Muscle of leg (tissue), 11 donors: ENCODE results near the gene MAGI1. TPM values are rescaled to one million over a fixed set of nuclear protein-coding genes. Genes with fewer than 3 reads are reported as not detected.
"Not testable (repeated sequence)": the region's sequence is repeated elsewhere in the genome, so short reads cannot be mapped to it uniquely, and the experiment has no call there.

ENCODE experiments used
- DNase-seq: peaks from one replicate; pipeline ENCODE4 v3.0.0; 2013
- H3K27ac ChIP-seq: one replicate; pipeline ENCODE4 v1.5.1; 2013; ENCODE audit warnings: mild to moderate bottlenecking, low read length, control low read depth
- H3K27me3 ChIP-seq: one replicate; pipeline ENCODE4 v1.6.1; 2013; ENCODE audit warnings: low read length; ENCODE audit not compliant: control insufficient read depth, insufficient read depth
- H3K36me3 ChIP-seq: one replicate; pipeline ENCODE4 v1.6.1; 2013; ENCODE audit warnings: low read length; ENCODE audit not compliant: control insufficient read depth, insufficient read depth
- H3K4me1 ChIP-seq: one replicate; pipeline ENCODE4 v1.6.1; 2013; ENCODE audit warnings: low read length; ENCODE audit not compliant: control insufficient read depth, insufficient read depth
- H3K4me3 ChIP-seq: one replicate; pipeline ENCODE4 v1.5.1; 2013; ENCODE audit warnings: low read length, control low read depth
- H3K9me3 ChIP-seq: replicated peaks from 2 replicates; pipeline ENCODE4 v1.6.1; 2013; ENCODE audit warnings: low read depth, low read length; ENCODE audit not compliant: control insufficient read depth
- WGBS: methylation state at CpG from one replicate; pipeline ENCODE4 v1.1.5; 2013; ENCODE audit warnings: missing lambda C conversion rate; ENCODE audit not compliant: insufficient coverage; 5-methylcytosine and 5-hydroxymethylcytosine counted together
- polyA plus RNA-seq, 8 donors: library from polyadenylated mRNA; unstranded; fragments of 120-200 nt; gene quantifications; one replicate each; pipeline versions ENCODE4 v1.2.1 to v1.2.3, GENCODE V29; 2013; ENCODE audit warnings: inconsistent platforms in 1 of 8, low replicate concordance in 1 of 8; ENCODE audit not compliant: insufficient read length in 8 of 8, insufficient read depth in 1 of 8
- total RNA-seq: library from RNA; stranded (reverse); fragments of 120-200 nt; gene quantifications from one replicate; pipeline ENCODE4 v1.2.4, GENCODE V29; 2013

Gene MAGI1
- total and polyA plus RNA-seq, 9 donors: 10.0 to 16.8 (median 12.0) TPM

DNA sequence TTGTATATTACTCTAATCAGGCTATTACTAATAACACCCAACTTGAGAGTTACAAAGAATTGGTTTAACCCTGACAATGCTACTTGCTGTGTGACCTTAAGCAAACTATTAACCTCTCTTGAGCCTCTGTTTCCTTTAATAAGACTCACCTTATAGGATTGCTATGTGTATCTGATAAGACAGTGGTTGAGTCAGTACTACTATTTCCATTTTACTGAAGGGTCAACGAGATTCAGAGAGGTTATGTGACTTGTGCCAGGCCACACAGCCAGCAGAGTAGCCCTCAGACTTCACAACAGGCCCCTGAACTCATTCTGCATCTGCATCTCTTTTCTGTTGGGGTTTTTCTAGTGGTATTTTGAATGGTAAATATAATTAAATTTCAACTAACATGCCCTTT, 420.1 kb downstream of the MAGI1 start:
- Histone ChIP-seq H3K27me3 (no peaks in the 10 kb centered on the region), H3K36me3 (no peaks in the 10 kb centered on the region), H3K4me3 (no peak overlapping the region), H3K4me1 (peaks cover 4% of the 10 kb centered on the region), H3K9me3 (no peaks in the 10 kb centered on the region), H3K27ac (no peak overlapping the region)
- WGBS: no CpG with 5 or more reads among the region's 1 CpG
- DNase-seq: no peak

DNA sequence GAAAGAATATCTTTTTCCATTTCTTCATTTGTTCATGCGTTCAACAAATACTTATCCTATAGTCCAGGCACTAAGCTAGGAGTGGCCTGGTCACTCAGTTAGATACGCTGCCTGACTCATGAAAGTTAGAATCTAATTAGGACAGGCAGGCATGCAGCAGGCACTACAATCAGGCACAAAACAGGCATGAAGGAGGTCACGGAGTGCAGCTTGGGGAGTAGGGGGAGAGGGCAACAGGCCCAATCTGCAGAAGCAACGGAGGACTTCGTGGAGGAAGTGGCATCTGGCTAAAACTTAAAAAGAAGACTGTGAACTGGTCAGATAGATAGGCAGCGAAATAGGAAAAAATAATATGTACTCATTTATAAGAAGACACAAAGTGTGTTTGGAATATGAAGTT, 420.9 kb downstream of the MAGI1 start:
- no peak for DNase-seq
- Histone ChIP-seq H3K4me1 (peaks cover 4% of the 10 kb centered on the region), H3K27ac (no peak overlapping the region), H3K36me3 (no peaks in the 10 kb centered on the region), H3K9me3 (no peaks in the 10 kb centered on the region), H3K4me3 (no peak overlapping the region), H3K27me3 (no peaks in the 10 kb centered on the region)
- WGBS: 87% methylated on average over 2 of the region's 6 CpGs

DNA sequence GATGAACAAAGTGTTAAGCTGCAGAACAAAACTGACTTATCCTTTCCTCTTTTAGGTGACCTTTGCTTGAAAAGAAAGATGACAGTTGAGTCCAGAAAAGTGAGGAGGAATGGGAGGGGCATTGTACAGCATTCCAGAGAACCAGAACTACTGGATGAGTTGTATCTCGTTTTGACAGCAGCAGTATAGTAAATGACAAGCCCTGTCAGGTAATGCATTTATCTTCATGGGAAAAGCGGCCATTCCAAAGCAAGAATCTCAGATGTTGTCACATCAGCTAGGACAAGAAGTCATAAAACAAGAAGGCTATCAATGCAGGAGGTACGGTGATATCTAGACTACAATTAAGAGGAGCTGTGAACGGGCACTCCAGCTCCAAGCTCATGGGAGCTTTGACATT, 421.5 kb downstream of the MAGI1 start:
- H3K36me3 ChIP-seq: no peaks in the 10 kb centered on the region
- H3K27me3 ChIP-seq: no peaks in the 10 kb centered on the region
- no peak overlapping the region for H3K4me3 ChIP-seq
- no peak overlapping the region for H3K27ac ChIP-seq
- DNase-seq: no peak
- H3K4me1 ChIP-seq: peaks cover 4% of the 10 kb centered on the region
- no peaks in the 10 kb centered on the region for H3K9me3 ChIP-seq
- 75% methylated on average over 4 of the region's 4 CpGs for WGBS

DNA sequence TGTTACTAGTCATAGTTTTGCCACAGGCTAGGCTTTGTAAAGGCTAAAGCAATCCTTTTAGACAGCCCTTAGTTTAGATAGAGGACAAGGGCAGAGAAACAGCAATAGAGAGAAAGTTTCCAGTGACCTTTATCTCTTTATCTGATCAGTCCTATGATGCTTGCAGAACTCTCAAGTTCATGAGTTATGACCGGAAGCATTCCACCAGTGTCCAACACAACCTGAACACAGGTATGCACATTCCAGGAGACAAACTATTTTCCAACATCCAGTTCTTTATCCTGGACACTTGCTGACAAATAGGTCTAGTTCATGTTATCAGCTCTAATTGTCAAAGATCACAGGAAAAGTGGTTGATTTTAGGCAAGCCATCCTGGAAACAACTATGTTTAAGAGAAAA, 422.2 kb downstream of the MAGI1 start:
- Histone ChIP-seq H3K4me3 (no peak overlapping the region), H3K27ac (no peak overlapping the region), H3K36me3 (no peaks in the 10 kb centered on the region), H3K27me3 (no peaks in the 10 kb centered on the region), H3K9me3 (no peaks in the 10 kb centered on the region), H3K4me1 (peaks cover 4% of the 10 kb centered on the region)
- no peak for DNase-seq
- WGBS: 100% methylated on average over 1 of the region's 1 CpG

DNA sequence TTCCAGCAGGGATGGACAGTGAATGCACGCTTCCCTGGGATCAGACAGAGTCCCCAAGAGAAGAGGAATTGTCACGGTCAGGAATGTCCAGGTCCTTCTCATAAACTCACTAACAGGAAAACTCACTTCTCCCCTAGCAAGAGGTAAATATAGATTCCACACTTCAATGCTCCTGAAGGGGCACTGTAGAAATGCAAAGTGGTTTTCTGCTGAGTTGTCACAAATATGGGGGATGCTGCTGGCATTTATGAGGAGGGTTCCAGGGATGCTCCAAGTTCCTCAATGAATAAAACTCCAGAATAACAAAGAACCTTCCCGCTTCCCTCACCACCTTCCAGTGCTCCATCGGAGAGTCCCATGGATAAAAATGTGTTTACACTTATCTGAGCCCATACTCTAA, 423.4 kb downstream of the MAGI1 start:
- no peak for DNase-seq
- Histone ChIP-seq H3K9me3 (no peaks in the 10 kb centered on the region), H3K4me3 (no peak overlapping the region), H3K27me3 (no peaks in the 10 kb centered on the region), H3K36me3 (no peaks in the 10 kb centered on the region), H3K27ac (no peak overlapping the region), H3K4me1 (peaks cover 4% of the 10 kb centered on the region)
- WGBS: 100% methylated on average over 1 of the region's 4 CpGs

DNA sequence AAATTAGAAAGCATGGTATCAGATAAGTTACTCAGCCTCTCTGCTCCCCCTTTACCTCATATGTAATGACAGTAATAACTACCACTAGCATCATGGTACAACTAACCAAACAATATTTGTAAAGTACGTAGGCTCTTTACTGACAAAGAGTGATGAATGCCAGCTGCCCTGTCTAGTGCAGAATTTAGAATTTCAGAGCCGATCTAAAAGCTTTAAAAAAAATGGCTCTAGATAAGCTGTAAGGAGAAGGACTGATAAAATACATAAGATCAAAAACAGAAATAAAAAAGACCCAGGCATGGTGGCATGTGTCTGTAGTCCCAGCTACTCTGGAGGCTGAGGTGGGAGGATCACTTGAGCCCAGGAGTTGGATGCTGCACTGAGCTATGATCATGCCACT, 424.1 kb downstream of the MAGI1 start:
- Histone ChIP-seq H3K27me3 (no peaks in the 10 kb centered on the region), H3K9me3 (no peaks in the 10 kb centered on the region), H3K36me3 (no peaks in the 10 kb centered on the region), H3K4me1 (peaks cover 4% of the 10 kb centered on the region), H3K4me3 (no peak overlapping the region), H3K27ac (no peak overlapping the region)
- no peak for DNase-seq
- no CpG with 5 or more reads among the region's 2 CpGs for WGBS

DNA sequence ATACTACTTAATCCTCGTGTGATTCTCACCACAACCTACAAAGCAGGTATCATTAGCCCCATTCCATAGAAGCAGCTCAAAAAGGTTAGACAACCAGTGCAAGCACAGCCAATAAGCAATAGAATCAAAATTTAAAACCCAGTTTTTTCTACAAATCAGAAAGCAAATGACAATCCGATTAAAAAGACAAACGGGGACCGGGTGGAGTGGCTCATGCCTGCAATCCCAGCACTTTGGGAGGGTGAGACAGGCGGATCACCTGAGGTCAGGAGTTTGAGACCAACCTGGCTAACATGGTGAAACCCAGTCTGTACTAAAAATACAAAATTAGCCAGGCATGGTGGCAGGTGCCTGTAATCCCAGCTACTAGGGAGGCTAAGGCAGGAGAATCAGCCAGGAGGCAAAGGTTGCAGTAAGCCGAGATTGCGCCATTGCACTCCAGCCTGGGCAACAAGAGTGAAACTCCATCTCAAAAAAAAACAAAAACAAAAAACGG, 430.7 kb downstream of the MAGI1 start:
- H3K27ac ChIP-seq, H3K4me1 ChIP-seq, DNase-seq, H3K4me3 ChIP-seq, H3K27me3 ChIP-seq, H3K9me3 ChIP-seq, H3K36me3 ChIP-seq: not testable (repeated sequence)
- whole genome bisulfite sequencing: 91% methylated on average over 4 of the region's 8 CpGs

DNA sequence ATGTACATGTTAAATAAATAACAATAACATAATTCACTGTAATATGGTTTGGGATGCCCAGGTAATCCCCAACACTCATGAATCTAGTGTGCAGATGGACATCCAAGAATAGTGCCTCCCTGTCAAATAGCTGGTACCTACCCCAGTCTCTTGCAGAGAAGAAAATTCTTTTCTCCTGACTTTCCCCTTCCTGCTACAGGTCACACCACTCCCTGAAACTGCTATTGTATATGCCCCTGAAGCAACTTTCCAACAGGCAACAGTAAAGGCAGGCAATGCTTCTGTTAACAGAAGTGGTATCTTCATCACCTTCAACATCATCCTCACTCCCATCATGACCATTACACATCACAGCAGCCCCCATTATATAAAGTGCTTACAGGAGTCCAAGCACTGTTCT, 431.6 kb downstream of the MAGI1 start:
- no peak overlapping the region for H3K27ac ChIP-seq
- no peaks in the 10 kb centered on the region for H3K27me3 ChIP-seq
- no peaks in the 10 kb centered on the region for H3K4me1 ChIP-seq
- no peak for DNase-seq
- no peak overlapping the region for H3K4me3 ChIP-seq
- H3K36me3 ChIP-seq: no peaks in the 10 kb centered on the region
- no peaks in the 10 kb centered on the region for H3K9me3 ChIP-seq

DNA sequence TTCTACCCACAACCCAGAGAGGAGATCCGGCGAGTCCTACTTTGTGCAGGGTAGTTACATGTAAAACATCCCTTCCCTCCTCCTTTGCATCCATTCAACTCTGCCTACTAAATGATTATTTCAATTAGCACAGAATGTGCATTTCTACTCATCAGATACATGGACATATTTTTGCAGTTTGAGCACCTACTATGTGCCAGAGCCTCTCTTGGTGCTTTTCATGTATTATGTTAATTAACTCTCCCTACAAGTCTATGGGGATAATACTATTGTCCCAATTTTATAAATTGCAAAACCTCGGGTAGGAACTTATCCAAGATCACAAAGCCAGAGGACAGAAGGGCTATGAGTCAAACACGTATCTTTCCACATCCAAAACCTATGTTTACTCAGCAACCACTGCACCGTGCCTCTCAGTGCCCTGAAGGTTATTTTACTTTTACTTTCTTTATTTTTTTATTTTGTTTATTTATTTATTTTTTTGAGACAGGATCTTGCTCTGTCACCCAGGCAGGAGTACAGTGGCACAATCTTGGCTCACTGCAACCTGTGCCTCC, 432.8 kb downstream of the MAGI1 start:
- no peak for DNase-seq
- no peaks in the 10 kb centered on the region for H3K36me3 ChIP-seq
- H3K27me3 ChIP-seq: no peaks in the 10 kb centered on the region
- whole genome bisulfite sequencing: no CpG with 5 or more reads among the region's 5 CpGs
- H3K4me1 ChIP-seq: no peaks in the 10 kb centered on the region
- no peaks in the 10 kb centered on the region for H3K9me3 ChIP-seq
- no peak overlapping the region for H3K4me3 ChIP-seq
- H3K27ac ChIP-seq: no peak overlapping the region

DNA sequence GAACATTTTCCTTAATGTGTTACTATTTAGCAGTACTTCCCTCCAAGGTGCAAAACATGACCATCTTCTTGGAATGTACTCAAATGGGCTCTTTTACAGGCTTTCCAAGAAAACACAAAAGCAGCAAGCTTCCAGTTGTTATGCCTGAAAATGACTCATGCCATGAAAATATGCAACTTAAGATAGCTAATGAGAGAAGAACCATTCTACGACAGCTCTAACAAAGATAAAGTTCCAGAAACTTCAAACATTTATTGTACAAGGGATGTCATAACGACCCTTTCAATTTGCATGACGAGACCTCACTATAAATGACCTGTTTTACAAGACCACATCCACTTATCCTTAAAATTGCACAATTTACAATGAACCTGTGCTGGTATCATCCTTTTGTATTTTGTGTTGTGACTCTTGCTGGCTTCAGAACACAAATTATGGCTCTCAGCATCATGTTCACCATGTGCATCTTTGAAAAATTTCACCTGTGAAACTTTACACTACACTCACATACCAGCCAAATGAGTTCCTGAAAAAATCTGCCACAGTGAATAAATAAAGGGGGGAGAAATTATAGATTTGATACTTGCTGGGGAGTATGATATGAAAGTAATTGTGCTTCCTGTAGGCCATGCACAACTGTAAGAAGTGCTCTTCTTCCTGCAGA, 433.7 kb downstream of the MAGI1 start:
- H3K4me1 ChIP-seq: no peaks in the 10 kb centered on the region
- no peaks in the 10 kb centered on the region for H3K27me3 ChIP-seq
- no peak overlapping the region for H3K27ac ChIP-seq
- no peaks in the 10 kb centered on the region for H3K36me3 ChIP-seq
- no peaks in the 10 kb centered on the region for H3K9me3 ChIP-seq
- H3K4me3 ChIP-seq: no peak overlapping the region
- no CpG with 5 or more reads among the region's 3 CpGs for WGBS
- DNase-seq: peak; percentile 43

DNA sequence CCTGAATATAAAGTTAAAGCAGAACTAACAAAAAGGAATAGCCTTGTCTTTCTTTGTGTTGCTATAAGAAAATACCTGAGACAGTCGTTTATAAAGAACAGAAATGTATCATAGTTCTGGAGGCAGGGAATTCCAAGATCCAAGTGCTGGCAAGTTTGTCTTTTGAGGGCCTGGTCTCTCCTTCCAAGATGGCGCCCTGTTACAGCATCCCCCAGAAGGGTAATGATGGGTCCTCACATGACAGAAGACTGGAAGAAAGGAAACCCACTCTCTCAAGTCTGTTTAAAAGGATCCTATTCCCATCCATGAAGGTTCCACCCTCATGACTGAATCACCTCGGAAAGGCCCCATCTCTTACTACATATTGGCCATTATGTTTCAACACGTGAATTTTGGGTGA, 435.1 kb downstream of the MAGI1 start:
- Histone ChIP-seq H3K27ac (no peak overlapping the region), H3K9me3 (no peaks in the 10 kb centered on the region), H3K4me3 (no peak overlapping the region), H3K36me3 (no peaks in the 10 kb centered on the region), H3K27me3 (no peaks in the 10 kb centered on the region), H3K4me1 (no peaks in the 10 kb centered on the region)
- 90% methylated on average over 2 of the region's 4 CpGs for WGBS
- DNase-seq: no peak
